C4-2B (cell line): ENCODE results near the gene ATF2.

Source experiments
- H3K27ac ChIP-seq: fragments of 450-650 bp; 2 replicates; pipeline ENCODE4 v1.5.1; 2017
- ZFX ChIP-seq: fragments of 450-650 bp; IDR thresholded peaks from 2 replicates; pipeline ENCODE4 v1.6.1; 2017
- TF ChIP-seq, protein P1 (sequence below): fragments of 450-650 bp; conservative IDR thresholded peaks from 2 replicates; pipeline ENCODE4 v1.5.1; 2017; ENCODE audit warnings: mild to moderate bottlenecking

Gene ATF2

DNA sequence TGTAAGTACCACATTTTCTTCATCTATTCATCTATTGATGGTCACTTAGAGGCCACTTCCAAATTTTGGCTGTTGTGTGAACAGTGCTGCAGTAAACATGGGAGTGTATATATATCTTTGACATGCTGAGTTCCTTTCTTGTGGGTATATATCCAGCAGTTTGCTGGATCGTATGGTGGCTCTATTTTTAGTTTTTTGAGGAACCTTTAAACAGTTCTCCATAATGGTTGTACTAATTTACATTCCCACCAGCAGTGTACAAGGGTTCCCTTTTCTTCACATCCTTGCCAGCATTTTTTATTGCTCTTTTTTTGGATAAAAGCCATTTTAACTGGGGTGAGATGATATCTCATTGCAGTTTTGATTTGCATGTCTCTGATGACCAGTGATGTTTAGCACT is 20.8 kb upstream of the ATF2 start:
- no peak for TF ChIP-seq ZFX
- TF ChIP-seq, protein P1, sequence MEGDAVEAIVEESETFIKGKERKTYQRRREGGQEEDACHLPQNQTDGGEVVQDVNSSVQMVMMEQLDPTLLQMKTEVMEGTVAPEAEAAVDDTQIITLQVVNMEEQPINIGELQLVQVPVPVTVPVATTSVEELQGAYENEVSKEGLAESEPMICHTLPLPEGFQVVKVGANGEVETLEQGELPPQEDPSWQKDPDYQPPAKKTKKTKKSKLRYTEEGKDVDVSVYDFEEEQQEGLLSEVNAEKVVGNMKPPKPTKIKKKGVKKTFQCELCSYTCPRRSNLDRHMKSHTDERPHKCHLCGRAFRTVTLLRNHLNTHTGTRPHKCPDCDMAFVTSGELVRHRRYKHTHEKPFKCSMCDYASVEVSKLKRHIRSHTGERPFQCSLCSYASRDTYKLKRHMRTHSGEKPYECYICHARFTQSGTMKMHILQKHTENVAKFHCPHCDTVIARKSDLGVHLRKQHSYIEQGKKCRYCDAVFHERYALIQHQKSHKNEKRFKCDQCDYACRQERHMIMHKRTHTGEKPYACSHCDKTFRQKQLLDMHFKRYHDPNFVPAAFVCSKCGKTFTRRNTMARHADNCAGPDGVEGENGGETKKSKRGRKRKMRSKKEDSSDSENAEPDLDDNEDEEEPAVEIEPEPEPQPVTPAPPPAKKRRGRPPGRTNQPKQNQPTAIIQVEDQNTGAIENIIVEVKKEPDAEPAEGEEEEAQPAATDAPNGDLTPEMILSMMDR, result no peak
- no peak overlapping the region for H3K27ac ChIP-seq

DNA sequence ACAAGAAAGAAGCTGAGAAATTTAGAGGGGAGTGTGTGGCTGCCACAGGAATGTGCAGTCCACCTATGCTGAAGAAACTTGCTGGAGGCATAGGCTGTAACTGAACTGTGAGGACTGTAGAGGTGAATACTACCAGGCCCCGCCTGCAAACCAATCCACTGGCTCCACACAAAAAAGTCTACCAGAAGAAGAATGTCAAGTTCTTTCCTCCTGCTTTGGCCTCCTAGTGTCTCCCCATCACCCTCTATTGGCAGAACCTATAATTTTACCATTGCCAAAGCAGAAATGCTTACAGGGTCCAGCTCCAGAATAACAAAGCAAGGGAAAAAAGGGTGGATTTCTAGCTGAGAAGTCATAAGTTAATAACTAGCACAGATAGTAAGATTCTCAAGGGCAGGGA is 19.4 kb upstream of the ATF2 start:
- no peak for TF ChIP-seq ZFX
- TF ChIP-seq, protein P1, result peak; percentile 26
- H3K27ac ChIP-seq, result no peak overlapping the region

DNA sequence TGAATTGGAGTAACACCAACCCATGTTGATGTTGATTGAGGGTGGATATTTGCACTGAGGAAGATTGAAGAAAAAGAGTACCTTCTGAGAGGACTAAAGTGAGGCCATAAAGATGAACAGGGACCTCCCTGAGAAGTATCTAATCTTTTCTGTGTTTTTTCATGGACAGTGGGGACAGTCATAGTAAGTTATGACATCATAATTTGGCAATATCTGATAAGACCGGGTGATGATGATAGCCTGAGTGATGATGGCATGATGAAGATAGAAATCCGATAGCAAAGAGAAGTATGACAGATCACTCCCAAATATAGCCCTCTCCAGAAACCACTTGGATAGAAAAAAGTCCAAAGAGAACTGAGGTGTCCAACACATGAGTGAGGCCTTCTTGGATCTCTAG is 15.7 kb upstream of the ATF2 start:
- no peak overlapping the region for H3K27ac ChIP-seq
- TF ChIP-seq, protein P1, result no peak
- no peak for TF ChIP-seq ZFX

DNA sequence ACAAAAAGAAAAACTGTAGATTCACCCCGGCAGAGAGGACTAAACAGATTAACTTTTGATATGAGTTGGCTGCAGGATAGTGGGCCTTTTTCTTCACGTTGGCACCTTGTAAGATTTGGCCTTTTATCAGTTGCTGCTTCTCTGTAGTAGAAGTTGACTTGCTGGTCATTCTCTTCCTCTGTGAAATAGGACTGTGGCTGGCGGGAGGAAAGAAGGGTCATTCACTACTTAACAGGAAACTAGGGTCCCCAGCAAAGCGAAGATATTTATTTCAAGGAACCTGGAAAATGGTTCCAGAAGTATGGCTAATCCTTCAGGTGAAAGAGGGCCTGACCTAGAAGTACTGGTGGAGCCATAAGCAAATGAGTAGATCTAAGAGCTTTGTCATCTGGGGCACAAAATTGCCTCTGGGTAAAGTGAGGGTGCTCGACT is 13.9 kb upstream of the ATF2 start:
- TF ChIP-seq, protein P1, result no peak
- no peak for TF ChIP-seq ZFX
- H3K27ac ChIP-seq, result peak overlapping the region; percentile 98

DNA sequence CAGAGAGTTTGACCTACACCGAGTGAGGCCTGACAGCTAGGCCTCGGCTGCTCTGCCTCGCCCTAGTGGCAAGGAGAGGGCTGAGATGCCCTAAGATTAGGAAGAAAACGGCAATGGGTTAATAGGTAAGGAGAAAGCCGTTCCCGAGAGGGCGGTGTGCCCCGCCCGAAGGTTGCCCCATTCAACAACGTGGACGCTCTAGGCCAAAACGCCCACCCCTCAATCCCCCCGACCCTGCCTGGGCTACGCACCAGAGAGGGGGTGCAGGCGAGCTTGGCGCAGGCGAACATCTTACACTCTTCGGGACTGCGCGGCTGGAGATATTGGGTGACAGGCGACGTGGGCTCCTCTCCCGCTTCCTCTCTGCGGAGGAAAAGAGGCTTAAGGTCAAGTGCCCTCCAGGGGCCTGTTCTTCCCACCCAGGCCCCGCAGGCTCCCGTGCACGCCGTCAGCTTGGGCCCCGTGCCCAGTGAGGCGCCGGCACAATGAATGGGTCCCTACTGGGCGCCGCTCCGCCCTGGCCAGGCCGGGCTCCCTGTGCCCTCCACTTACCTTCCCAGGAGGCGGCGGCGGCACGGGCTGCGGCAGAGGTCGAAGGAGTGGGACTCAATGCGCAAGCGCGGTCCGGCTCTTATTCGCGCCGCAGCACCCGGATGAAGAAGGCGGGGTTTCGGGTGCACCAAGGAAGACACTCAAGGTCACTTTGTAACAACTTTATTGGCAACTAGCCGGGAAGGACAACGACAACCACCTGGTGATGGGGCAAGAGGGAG is 13.3 kb upstream of the ATF2 start, which contains the start of gene ATP5MC3:
TSS of gene ATP5MC3 (minus strand) at position 607 of the 773 bp plus-strand sequence. CDS start at position 290, 317 bp downstream.
- peak; percentile 99 for TF ChIP-seq ZFX
- TF ChIP-seq, protein P1, result peak; percentile 25; the same call in 1 of the 2 replicates
- H3K27ac ChIP-seq, result peak within 1 kb of the TSS; percentile 98

DNA sequence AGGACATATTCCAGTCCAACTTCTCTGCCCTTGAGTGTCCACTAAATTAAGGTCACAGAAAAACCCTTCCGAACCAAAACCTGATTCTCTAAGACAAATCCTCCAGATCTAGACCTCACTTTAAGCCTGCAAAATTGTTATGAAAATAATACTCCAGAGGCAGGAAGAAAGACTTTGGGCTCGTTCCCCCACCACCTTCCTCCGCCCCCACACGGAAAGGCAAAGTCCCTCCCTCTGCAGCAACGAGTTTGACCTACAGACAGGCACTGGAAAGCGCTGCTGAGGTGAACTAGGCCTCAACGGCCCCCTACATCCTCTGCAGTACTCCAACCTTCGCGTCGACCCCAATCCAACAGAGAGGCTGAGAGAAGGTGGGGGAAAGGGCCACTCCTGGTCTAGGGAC is 12.7 kb upstream of the ATF2 start:
- H3K27ac ChIP-seq, result peak overlapping the region; percentile 98

DNA sequence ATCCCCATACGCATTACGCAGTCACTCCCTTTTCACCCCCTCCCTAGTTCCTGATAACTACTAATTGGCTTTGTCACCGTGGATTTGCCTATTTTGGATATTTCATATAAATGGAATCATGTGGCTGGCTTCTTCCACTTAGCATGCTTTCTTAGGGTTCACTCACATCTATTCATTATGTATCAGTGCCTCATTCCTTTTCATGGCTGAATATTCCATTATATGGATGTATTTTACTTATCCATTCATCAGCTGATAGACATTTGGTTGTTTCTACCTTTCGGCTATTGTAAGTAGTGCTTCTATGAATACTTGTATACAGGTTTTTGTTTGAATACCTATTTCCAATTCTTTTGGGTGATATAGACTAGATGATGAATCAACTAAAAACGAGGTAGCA is 8.6 kb upstream of the ATF2 start:
- TF ChIP-seq ZFX, result no peak
- TF ChIP-seq, protein P1, result no peak
- H3K27ac ChIP-seq, result no peak overlapping the region

More for the DNA sequence above, 12.7 kb upstream of the ATF2 start:
- TF ChIP-seq, protein P1, result no peak
- no peak for TF ChIP-seq ZFX
